NK-92 (cell line): Measurements from ENCODE around the gene EPB41L4B.
"Not testable (repeated sequence)": the region's sequence is repeated elsewhere in the genome, so short reads cannot be mapped to it uniquely, and the experiment has no call there.

ENCODE experiments used
- DNase-seq: peaks from one replicate; lab custom pipeline; 2025; ENCODE audit not compliant: unreplicated experiment; lab: John Stamatoyannopoulos, UW

Gene EPB41L4B

GRCh38 chr9:109126671-109127070 lies 194.2 kb downstream of the EPB41L4B start:
- DNase-seq = not testable (repeated sequence)

GRCh38 chr9:109124121-109124520 lies 196.7 kb downstream of the EPB41L4B start:
- DNase-seq = no peak

- DNase-seq = no peak
These were observed 197.9 kb downstream of the EPB41L4B start for GRCh38 chr9:109122726-109123621.
